Measurements from ENCODE around the gene IRAK2.

DNA sequence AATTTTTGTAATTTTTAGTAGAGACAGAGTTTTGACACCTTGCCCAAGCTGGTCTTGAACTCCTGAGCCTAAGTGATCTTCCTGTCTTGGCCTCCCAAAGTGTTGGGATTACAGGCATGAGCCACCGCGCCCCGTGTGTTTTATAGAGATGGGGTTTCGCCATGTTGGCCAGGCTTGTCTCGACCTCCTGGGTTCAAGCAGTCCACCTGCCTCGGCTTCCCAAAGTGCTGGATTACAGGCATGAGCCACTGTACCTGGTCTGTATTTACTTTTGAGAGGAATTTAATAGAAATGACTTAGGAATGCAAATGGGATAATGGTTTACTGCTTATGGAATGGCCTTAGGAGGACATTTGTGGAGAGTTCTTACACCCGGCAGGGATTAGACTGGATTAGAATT is 94.3 kb downstream of the IRAK2 start:
- TF ChIP-seq, protein P1, sequence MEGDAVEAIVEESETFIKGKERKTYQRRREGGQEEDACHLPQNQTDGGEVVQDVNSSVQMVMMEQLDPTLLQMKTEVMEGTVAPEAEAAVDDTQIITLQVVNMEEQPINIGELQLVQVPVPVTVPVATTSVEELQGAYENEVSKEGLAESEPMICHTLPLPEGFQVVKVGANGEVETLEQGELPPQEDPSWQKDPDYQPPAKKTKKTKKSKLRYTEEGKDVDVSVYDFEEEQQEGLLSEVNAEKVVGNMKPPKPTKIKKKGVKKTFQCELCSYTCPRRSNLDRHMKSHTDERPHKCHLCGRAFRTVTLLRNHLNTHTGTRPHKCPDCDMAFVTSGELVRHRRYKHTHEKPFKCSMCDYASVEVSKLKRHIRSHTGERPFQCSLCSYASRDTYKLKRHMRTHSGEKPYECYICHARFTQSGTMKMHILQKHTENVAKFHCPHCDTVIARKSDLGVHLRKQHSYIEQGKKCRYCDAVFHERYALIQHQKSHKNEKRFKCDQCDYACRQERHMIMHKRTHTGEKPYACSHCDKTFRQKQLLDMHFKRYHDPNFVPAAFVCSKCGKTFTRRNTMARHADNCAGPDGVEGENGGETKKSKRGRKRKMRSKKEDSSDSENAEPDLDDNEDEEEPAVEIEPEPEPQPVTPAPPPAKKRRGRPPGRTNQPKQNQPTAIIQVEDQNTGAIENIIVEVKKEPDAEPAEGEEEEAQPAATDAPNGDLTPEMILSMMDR (IDR thresholded peaks at IDR 0.05; ENCODE audit: borderline replicate concordance, extremely low read depth, low read length, poor library complexity, severe bottlenecking), result no peak
- TF ChIP-seq EZH2 (IDR thresholded peaks at IDR 0.05; ENCODE audit: borderline replicate concordance, low read depth, low read length, severe bottlenecking), result no peak

All from DND-41 (cell line).